SK-N-SH (cell line): Measurements from ENCODE around the gene PIP4K2A. TPM values are rescaled to one million over a fixed set of nuclear protein-coding genes. Genes with fewer than 3 reads are reported as not detected.

ENCODE experiments used
- CTCF ChIA-PET: fragments of 300-600, 350-600 bp; formaldehyde crosslinking; extraction: SDS; loops from one replicate; lab custom pipeline; 2021; lab: Yijun Ruan, JAX
- POLR2A ChIA-PET: fragments of 350-600 bp; sonication (Branson Sonifier 250); formaldehyde crosslinking; extraction: SDS; loops from one replicate; lab custom pipeline; 2020; ENCODE audit warnings: antibody characterized with exemption, inconsistent platforms; lab: Yijun Ruan, JAX
- DNase-seq: peaks from one replicate; pipeline ENCODE4 v3.0.0; 2012
- H2AFZ ChIP-seq: fragments of 200-600 bp; sonication (generic); 2 replicates; pipeline ENCODE4 v1.8.1; 2016; ENCODE audit warnings: antibody characterized with exemption, mild to moderate bottlenecking, low read depth
- H3F3A ChIP-seq: fragments of 200-600 bp; sonication (generic); replicated peaks from 2 replicates; pipeline ENCODE3; 2016; ENCODE audit warnings: antibody characterized with exemption, mild to moderate bottlenecking; ENCODE audit not compliant: insufficient read depth
- H3K27ac ChIP-seq, 2 experiments: fragments of 200-500 bp in 1 of 2; fragments of 200-600 bp in 1 of 2; sonication (Bioruptor generic) in 1 of 2; sonication (generic), shearing (Covaris generic) in 1 of 2; 2 replicates each; pipeline versions ENCODE4 v1.5.1 to v1.6.1; 2014 to 2016; ENCODE audit warnings: low read depth in 2 of 2, inconsistent platforms in 1 of 2, low read length in 1 of 2, mild to moderate bottlenecking in 1 of 2, mixed read lengths in 1 of 2
- H3K27me3 ChIP-seq: fragments of 200-600 bp; sonication (generic), shearing (Covaris generic); 2 replicates; pipeline ENCODE4 v1.6.1; 2016; ENCODE audit warnings: mixed run types; ENCODE audit not compliant: insufficient read depth
- H3K36me3 ChIP-seq, 2 experiments: fragments of 200-500 bp in 1 of 2; fragments of 200-600 bp in 1 of 2; sonication (Bioruptor generic) in 1 of 2; sonication (generic) in 1 of 2; replicated peaks in 1 of 2; 2 replicates each; pipeline versions ENCODE3 to v1.5.1; 2014 to 2016; ENCODE audit warnings: low read length in 1 of 2, mild to moderate bottlenecking in 1 of 2; ENCODE audit not compliant: insufficient read depth in 2 of 2, control insufficient read depth in 1 of 2
- H3K4me1 ChIP-seq, 2 experiments: fragments of 200-500 bp in 1 of 2; fragments of 200-600 bp in 1 of 2; sonication (Bioruptor generic) in 1 of 2; sonication (generic), shearing (Covaris generic) in 1 of 2; 2 replicates each; pipeline versions ENCODE4 v1.5.1 to v1.6.1; 2014 to 2016; ENCODE audit warnings: low read depth in 1 of 2, low read length in 1 of 2, mixed run types in 1 of 2; ENCODE audit not compliant: insufficient read depth in 2 of 2, control insufficient read depth in 1 of 2
- H3K4me2 ChIP-seq: fragments of 200-600 bp; sonication (generic), shearing (Covaris generic); 2 replicates; pipeline ENCODE4 v1.6.1; 2017; ENCODE audit warnings: mixed run types
- H3K4me3 ChIP-seq, 2 experiments: fragments of 200-500 bp in 1 of 2; fragments of 200-600 bp in 1 of 2; sonication (Bioruptor generic) in 1 of 2; sonication (generic), shearing (Covaris generic) in 1 of 2; 2 replicates each; pipeline versions ENCODE4 v1.5.1 to v1.8.1; 2014 to 2016; ENCODE audit warnings: low read depth in 2 of 2, inconsistent platforms in 1 of 2, low read length in 1 of 2, mild to moderate bottlenecking in 1 of 2, mixed read lengths in 1 of 2, moderate library complexity in 1 of 2
- H3K79me2 ChIP-seq: fragments of 200-600 bp; sonication (generic); 2 replicates; pipeline ENCODE4 v1.8.1; 2017; ENCODE audit warnings: mild to moderate bottlenecking; ENCODE audit not compliant: insufficient read depth
- H3K9ac ChIP-seq: fragments of 200-600 bp; sonication (generic); 2 replicates; pipeline ENCODE4 v1.6.1; 2017; ENCODE audit warnings: mixed run types
- H3K9me2 ChIP-seq: fragments of 200-600 bp; sonication (generic); 2 replicates; pipeline ENCODE4 v1.6.1; 2017; ENCODE audit warnings: mixed run types
- H3K9me3 ChIP-seq: fragments of 200-600 bp; sonication (generic); 2 replicates; pipeline ENCODE4 v1.6.1; 2017; ENCODE audit warnings: mixed run types, mild to moderate bottlenecking, moderate library complexity
- H4K20me1 ChIP-seq: fragments of 200-600 bp; sonication (generic); 2 replicates; pipeline ENCODE4 v1.6.1; 2017; ENCODE audit warnings: mild to moderate bottlenecking, mixed run types; ENCODE audit not compliant: insufficient read depth
- CHD2 ChIP-seq: fragments of 150-350 bp; IDR thresholded peaks from 2 replicates; pipeline ENCODE4 v1.6.1; 2018; ENCODE audit warnings: low read length; ENCODE audit not compliant: partially characterized antibody
- CTCF ChIP-seq: fragments of 200-600 bp; sonication (generic); IDR thresholded peaks from 2 replicates; pipeline ENCODE4 v1.6.1; 2017; ENCODE audit warnings: antibody characterized with exemption, mild to moderate bottlenecking, moderate library complexity
- ELF1 ChIP-seq: IDR thresholded peaks from 2 replicates; pipeline ENCODE4 v1.4.0; 2012
- FOSL2 ChIP-seq: IDR thresholded peaks from 2 replicates; pipeline ENCODE4 v1.4.0; 2012; ENCODE audit warnings: low read depth, mild to moderate bottlenecking, moderate library complexity, borderline replicate concordance
- FOXJ3 ChIP-seq: sonication (generic); formaldehyde crosslinking; IDR thresholded peaks from 2 replicates; pipeline ENCODE4 v1.5.1; 2020; ENCODE audit warnings: mild to moderate bottlenecking, missing genetic modification reagents
- GABPA ChIP-seq: IDR thresholded peaks from 2 replicates; pipeline ENCODE4 v1.4.0; 2012; ENCODE audit warnings: low read depth, mild to moderate bottlenecking
- MAX ChIP-seq: IDR thresholded peaks from 2 replicates; pipeline ENCODE4 v1.4.0; 2012; ENCODE audit warnings: low read depth
- MEF2A ChIP-seq: IDR thresholded peaks from 2 replicates; pipeline ENCODE4 v1.4.0; 2012; ENCODE audit warnings: low read depth, borderline replicate concordance
- POLR2AphosphoS5 ChIP-seq: IDR thresholded peaks from 2 replicates; pipeline ENCODE4 v1.6.1; 2012; ENCODE audit warnings: low read depth, low read length
- RAD21 ChIP-seq: IDR thresholded peaks from 2 replicates; pipeline ENCODE4 v1.6.1; 2012; ENCODE audit warnings: mild to moderate bottlenecking, low read length
- REST ChIP-seq: IDR thresholded peaks from 2 replicates; pipeline ENCODE4 v1.6.1; 2012; ENCODE audit warnings: mild to moderate bottlenecking, low read depth, low read length, moderate library complexity
- RFX5 ChIP-seq: IDR thresholded peaks from 2 replicates; pipeline ENCODE4 v1.6.1; 2012; ENCODE audit warnings: mild to moderate bottlenecking, improper control_type of control experiment, low read length
- RXRA ChIP-seq: IDR thresholded peaks from 2 replicates; pipeline ENCODE4 v1.4.0; 2012; ENCODE audit warnings: low read depth, mild to moderate bottlenecking, borderline replicate concordance
- SIN3A ChIP-seq: IDR thresholded peaks from 2 replicates; pipeline ENCODE4 v1.6.1; 2012; ENCODE audit warnings: low read depth, mild to moderate bottlenecking, low read length, moderate library complexity, borderline replicate concordance
- TCF12 ChIP-seq: IDR thresholded peaks from 2 replicates; pipeline ENCODE4 v1.4.0; 2012
- TEAD4 ChIP-seq: IDR thresholded peaks from 2 replicates; pipeline ENCODE4 v1.4.0; 2012; ENCODE audit warnings: mild to moderate bottlenecking, borderline replicate concordance; ENCODE audit not compliant: insufficient read depth
- USF1 ChIP-seq: IDR thresholded peaks from 2 replicates; pipeline ENCODE4 v1.4.0; 2012; ENCODE audit warnings: low read depth, borderline replicate concordance
- USF2 ChIP-seq: fragments of 150-350 bp; IDR thresholded peaks from 2 replicates; pipeline ENCODE4 v1.6.1; 2017; ENCODE audit warnings: antibody characterized with exemption, low read length, low read depth, borderline replicate concordance
- ZBTB33 ChIP-seq: IDR thresholded peaks from 2 replicates; pipeline ENCODE4 v1.4.0; 2012; ENCODE audit warnings: low read depth, borderline replicate concordance
- WGBS: methylation state at CpG from one replicate; pipeline ENCODE4 v1.1.6; 2017; ENCODE audit warnings: low lambda C conversion rate; 5-methylcytosine and 5-hydroxymethylcytosine counted together
- polyA plus RNA-seq, 3 experiments: library from polyadenylated mRNA; depleted of rRNA; stranded (reverse); fragments of >200 nt; gene quantifications; 2 replicates each; pipeline ENCODE4 v1.2.3, GENCODE V29; 2012

PIP4K2A gene
- polyA plus RNA-seq, 1 of the 3 experiments (the other 2 are of a cell fraction) = 10.8 TPM

GRCh38 chr10:22685926-22686325 is 28.5 kb downstream of the PIP4K2A start:
- Histone ChIP-seq H3K79me2 (peaks cover 66% of the 10 kb centered on the region), H3K36me3 (no peaks in the 10 kb centered on the region), H3K27me3 (no peaks in the 10 kb centered on the region), H4K20me1 (no peaks in the 10 kb centered on the region), H3K9ac (no peak overlapping the region), H3K27ac (no peak overlapping the region), H2AFZ (no peak overlapping the region), H3K9me2 (no peaks in the 10 kb centered on the region), H3K9me3 (no peaks in the 10 kb centered on the region), H3K4me1 (peaks cover 24 to 30% of the 10 kb centered on the region in 2 experiments), H3K4me2 (no peak overlapping the region), H3F3A (peaks cover 29% of the 10 kb centered on the region), H3K4me3 (no peak overlapping the region)
- ChIA-PET CTCF (no interaction called here), POLR2A (no interaction called here)
- TF ChIP-seq CTCF (no peak), MEF2A (no peak), POLR2AphosphoS5 (no peak), FOSL2 (no peak), FOXJ3 (CRISPR knock-in tag) (no peak), MAX (no peak), REST (no peak), GABPA (no peak), RXRA (no peak), ELF1 (no peak), RFX5 (no peak), ZBTB33 (no peak), USF2 (no peak), CHD2 (no peak), TEAD4 (no peak), SIN3A (no peak), TCF12 (no peak), RAD21 (no peak), USF1 (no peak)
- WGBS = 92% methylated on average over 8 of the region's 8 CpGs
- DNase-seq = no peak
